H9 (cell line): ENCODE data around the gene SH3BP5. TPM values are rescaled to one million over a fixed set of nuclear protein-coding genes. Genes with fewer than 3 reads are reported as not detected.

Experiments used
- DNase-seq: peaks from one replicate; pipeline ENCODE4 v3.0.0-alpha.2; 2017
- H2AFZ ChIP-seq: one replicate; pipeline ENCODE4 v1.6.1; 2013; ENCODE audit warnings: mild to moderate bottlenecking, low read length, control low read depth, moderate library complexity
- H2AK5ac ChIP-seq: 2 replicates; pipeline ENCODE4 v1.6.1; 2013; ENCODE audit warnings: low read length, control low read depth, mixed read lengths; ENCODE audit not compliant: insufficient read length
- H2BK120ac ChIP-seq: one replicate; pipeline ENCODE4 v1.6.1; 2013; ENCODE audit warnings: low read depth, mild to moderate bottlenecking, low read length, control low read depth, inconsistent platforms; ENCODE audit not compliant: poor library complexity, severe bottlenecking
- H2BK12ac ChIP-seq: 2 replicates; pipeline ENCODE4 v1.6.1; 2013; ENCODE audit warnings: low read length, control low read depth, mixed read lengths, low read depth; ENCODE audit not compliant: insufficient read length
- H2BK15ac ChIP-seq: 2 replicates; pipeline ENCODE4 v1.6.1; 2013; ENCODE audit warnings: low read depth, low read length, control low read depth
- H2BK20ac ChIP-seq: one replicate; pipeline ENCODE4 v1.6.1; 2013; ENCODE audit warnings: low read depth, mild to moderate bottlenecking, low read length, control low read depth, inconsistent platforms; ENCODE audit not compliant: poor library complexity, severe bottlenecking
- H2BK5ac ChIP-seq: 2 replicates; pipeline ENCODE4 v1.6.1; 2013; ENCODE audit warnings: low read length, control low read depth, mixed read lengths; ENCODE audit not compliant: insufficient read length
- H3K14ac ChIP-seq: 2 replicates; pipeline ENCODE4 v1.6.1; 2013; ENCODE audit warnings: low read length, control low read depth; ENCODE audit not compliant: insufficient read depth
- H3K18ac ChIP-seq: 2 replicates; pipeline ENCODE4 v1.6.1; 2013; ENCODE audit warnings: low read depth, mild to moderate bottlenecking, mixed read lengths, low read length, control low read depth; ENCODE audit not compliant: insufficient read length
- H3K23ac ChIP-seq: 2 replicates; pipeline ENCODE4 v1.6.1; 2013; ENCODE audit warnings: low read length, control low read depth, mixed read lengths, low read depth; ENCODE audit not compliant: insufficient read length
- H3K23me2 ChIP-seq: 2 replicates; pipeline ENCODE4 v1.6.1; 2013; ENCODE audit warnings: low read depth, mild to moderate bottlenecking, mixed read lengths, low read length, control low read depth; ENCODE audit not compliant: insufficient read length, poor library complexity, severe bottlenecking
- H3K27ac ChIP-seq: 2 replicates; pipeline ENCODE4 v1.5.1; 2013; ENCODE audit warnings: low read length, control low read depth, mixed read lengths, low read depth; ENCODE audit not compliant: insufficient read length
- H3K27me3 ChIP-seq: 2 replicates; pipeline ENCODE4 v1.6.1; 2013; ENCODE audit warnings: low read length, control low read depth, inconsistent platforms; ENCODE audit not compliant: insufficient read depth
- H3K4ac ChIP-seq: 2 replicates; pipeline ENCODE4 v1.6.1; 2013; ENCODE audit warnings: low read depth, mild to moderate bottlenecking, control low read depth, inconsistent platforms, low read length, moderate library complexity
- H3K4me1 ChIP-seq: 2 replicates; pipeline ENCODE4 v1.6.1; 2013; ENCODE audit warnings: low read length, control low read depth, inconsistent platforms; ENCODE audit not compliant: insufficient read depth
- H3K4me2 ChIP-seq: 2 replicates; pipeline ENCODE4 v1.6.1; 2013; ENCODE audit warnings: low read length, control low read depth, mixed read lengths; ENCODE audit not compliant: insufficient read length, insufficient read depth
- H3K56ac ChIP-seq: 2 replicates; pipeline ENCODE4 v1.6.1; 2013; ENCODE audit warnings: low read depth, mild to moderate bottlenecking, mixed read lengths, low read length, control low read depth; ENCODE audit not compliant: insufficient read length
- H3K79me1 ChIP-seq: 2 replicates; pipeline ENCODE4 v1.6.1; 2013; ENCODE audit warnings: low read depth, mild to moderate bottlenecking, moderate library complexity, low read length, control low read depth, inconsistent platforms; ENCODE audit not compliant: insufficient read depth, poor library complexity, severe bottlenecking
- H3K79me2 ChIP-seq: 2 replicates; pipeline ENCODE4 v1.6.1; 2013; ENCODE audit warnings: low read length, control low read depth, inconsistent platforms; ENCODE audit not compliant: insufficient read depth
- H3K9ac ChIP-seq: 2 replicates; pipeline ENCODE4 v1.6.1; 2013; ENCODE audit warnings: low read length, control low read depth, mixed read lengths; ENCODE audit not compliant: insufficient read length; ENCODE audit errors: extremely low read depth
- H3K9me3 ChIP-seq: one replicate; pipeline ENCODE4 v1.6.1; 2013; ENCODE audit warnings: low read depth, low read length, inconsistent platforms; ENCODE audit not compliant: control insufficient read depth
- H3T11ph ChIP-seq: one replicate; pipeline ENCODE4 v1.6.1; 2013; ENCODE audit warnings: mild to moderate bottlenecking, low read length, control low read depth, inconsistent platforms
- H4K20me1 ChIP-seq: one replicate; pipeline ENCODE4 v1.6.1; 2013; ENCODE audit not compliant: control insufficient read depth, insufficient read length, insufficient read depth
- H4K5ac ChIP-seq: 2 replicates; pipeline ENCODE4 v1.6.1; 2013; ENCODE audit warnings: low read depth, mild to moderate bottlenecking, mixed read lengths, low read length, control low read depth; ENCODE audit not compliant: insufficient read length
- H4K8ac ChIP-seq: replicated peaks from 2 replicates; pipeline ENCODE4 v1.6.1; 2013; ENCODE audit warnings: low read length, control low read depth, mixed read lengths, low read depth; ENCODE audit not compliant: insufficient read length
- H4K91ac ChIP-seq: 2 replicates; pipeline ENCODE4 v1.6.1; 2013; ENCODE audit warnings: low read depth, mild to moderate bottlenecking, moderate library complexity, mixed read lengths, low read length, control low read depth; ENCODE audit not compliant: insufficient read length
- H3K27ac Mint-ChIP-seq, 3 experiments: 2 replicates in 2 of 3; 3 replicates in 1 of 3; pipeline ENCODE4 v1.8.0; 2020 to 2021; ENCODE audit warnings: mixed read lengths in 3 of 3, mild to moderate bottlenecking in 1 of 3, moderate library complexity in 1 of 3
- H3K27me3 Mint-ChIP-seq: 2 replicates; pipeline ENCODE4 v1.8.0; 2021; ENCODE audit warnings: low read depth, mild to moderate bottlenecking, moderate library complexity, mixed read lengths
- H3K36me3 Mint-ChIP-seq, 3 experiments: 2 replicates in 2 of 3; 3 replicates in 1 of 3; pipeline ENCODE4 v1.8.0; 2020 to 2021; ENCODE audit warnings: low read depth in 3 of 3, mixed read lengths in 3 of 3; ENCODE audit not compliant: insufficient read depth in 1 of 3
- H3K4me1 Mint-ChIP-seq, 2 experiments: 2 replicates each; pipeline ENCODE4 v1.8.0; 2020; ENCODE audit warnings: mixed read lengths in 2 of 2
- H3K4me3 Mint-ChIP-seq, 2 experiments: 2 replicates in 1 of 2; 3 replicates in 1 of 2; pipeline ENCODE4 v1.8.0; 2020 to 2021; ENCODE audit warnings: mild to moderate bottlenecking in 2 of 2, mixed read lengths in 2 of 2, moderate library complexity in 1 of 2
- H3K9me3 Mint-ChIP-seq, 2 experiments: 2 replicates in 1 of 2; 3 replicates in 1 of 2; pipeline ENCODE4 v1.8.0; 2020; ENCODE audit warnings: mild to moderate bottlenecking in 2 of 2, mixed read lengths in 2 of 2, moderate library complexity in 1 of 2
- CTCF ChIP-seq: fragments of 200-600 bp; sonication (generic); conservative IDR thresholded peaks from 3 replicates; pipeline ENCODE4 v1.8.0; 2021; ENCODE audit warnings: antibody characterized with exemption, mild to moderate bottlenecking
- WGBS: extraction: QIAGEN DNeasy Blood & Tissue Kit; methylation state at CpG from one replicate; pipeline ENCODE4 v1.1.7; 2013; ENCODE audit warnings: missing lambda C conversion rate, low lambda C conversion rate, mixed read lengths; ENCODE audit not compliant: insufficient read length; ENCODE audit errors: extremely low coverage; 5-methylcytosine and 5-hydroxymethylcytosine counted together
- total RNA-seq: library from RNA; stranded (reverse); gene quantifications from 2 replicates; pipeline ENCODE4 v1.2.1, GENCODE V29; 2021

The SH3BP5 gene
- total RNA-seq, 1 experiment from 2014 or later, result 6.8 TPM

GRCh38 chr3:15215996-15216395 is 116.4 kb downstream of the SH3BP5 start:
- no peak overlapping the region for H3T11ph ChIP-seq
- H3K27me3 ChIP-seq, result no peaks in the 10 kb centered on the region
- no peak overlapping the region for H2AK5ac ChIP-seq
- no peak overlapping the region for H2BK5ac ChIP-seq
- no peaks in the 10 kb centered on the region for H3K23me2 ChIP-seq
- no peak for TF ChIP-seq CTCF
- no peak overlapping the region for H3K27ac ChIP-seq
- H2BK15ac ChIP-seq, result no peak overlapping the region
- no peak overlapping the region for H2BK12ac ChIP-seq
- H4K91ac ChIP-seq, result no peak overlapping the region
- Mint-ChIP-seq H3K4me3 (no peak overlapping the region), H3K4me1 (no peaks in the 10 kb centered on the region), H3K27me3 (no peaks in the 10 kb centered on the region), H3K27ac (no peak overlapping the region), H3K9me3 (no peaks in the 10 kb centered on the region), H3K36me3 (peaks cover 6 to 66% (median 47%) of the 10 kb centered on the region in 3 experiments; a peak in 6 of 7 replicates)
- no peak overlapping the region for H3K9ac ChIP-seq
- no peaks in the 10 kb centered on the region for H4K20me1 ChIP-seq
- H3K79me1 ChIP-seq, result no peaks in the 10 kb centered on the region
- H3K4me1 ChIP-seq, result no peaks in the 10 kb centered on the region
- H3K18ac ChIP-seq, result no peak overlapping the region
- H3K79me2 ChIP-seq, result no peaks in the 10 kb centered on the region
- H3K4me2 ChIP-seq, result no peak overlapping the region
- no peak overlapping the region for H2BK120ac ChIP-seq
- H3K14ac ChIP-seq, result no peak overlapping the region
- no peak overlapping the region for H4K8ac ChIP-seq
- no CpG with 5 or more reads among the region's 2 CpGs for WGBS
- no peak overlapping the region for H3K4ac ChIP-seq
- no peak for DNase-seq
- H2AFZ ChIP-seq, result no peak overlapping the region
- no peak overlapping the region for H3K23ac ChIP-seq
- no peak overlapping the region for H4K5ac ChIP-seq
- H2BK20ac ChIP-seq, result no peak overlapping the region
- H3K56ac ChIP-seq, result no peak overlapping the region
- no peaks in the 10 kb centered on the region for H3K9me3 ChIP-seq
